Hepatocyte (in vitro differentiated cells): ENCODE results near the gene USP14. TPM values are rescaled to one million over a fixed set of nuclear protein-coding genes. Genes with fewer than 3 reads are reported as not detected.
"Not testable (repeated sequence)": the region's sequence is repeated elsewhere in the genome, so short reads cannot be mapped to it uniquely, and the experiment has no call there.

Experiments used
- DNase-seq: peaks from one replicate; pipeline ENCODE4 v3.0.0-alpha.2; 2016; ENCODE audit warnings: low spot score
- H2AFZ ChIP-seq: fragments of 200-600 bp; sonication (generic); 2 replicates; pipeline ENCODE4 v1.6.0; 2016; ENCODE audit warnings: antibody characterized with exemption, mild to moderate bottlenecking
- H3K27ac ChIP-seq: fragments of 200-600 bp; sonication (generic); 2 replicates; pipeline ENCODE4 v1.5.1; 2016; ENCODE audit warnings: mild to moderate bottlenecking
- H3K27me3 ChIP-seq: fragments of 200-600 bp; sonication (generic); 2 replicates; pipeline ENCODE4 v1.6.1; 2016
- H3K36me3 ChIP-seq: fragments of 200-600 bp; sonication (generic); replicated peaks from 2 replicates; pipeline ENCODE4 v1.5.1; 2016; ENCODE audit warnings: low read depth; ENCODE audit not compliant: insufficient read depth
- H3K4me1 ChIP-seq: fragments of 200-600 bp; sonication (generic); 2 replicates; pipeline ENCODE4 v1.5.1; 2016; ENCODE audit warnings: mild to moderate bottlenecking, moderate library complexity; ENCODE audit not compliant: insufficient read depth
- H3K4me2 ChIP-seq: fragments of 200-600 bp; sonication (generic); 2 replicates; pipeline ENCODE4 v1.6.0; 2016
- H3K4me3 ChIP-seq: fragments of 200-600 bp; sonication (generic); 2 replicates; pipeline ENCODE4 v1.5.1; 2016; ENCODE audit warnings: mild to moderate bottlenecking
- H3K79me2 ChIP-seq: fragments of 200-600 bp; sonication (generic); 2 replicates; pipeline ENCODE4 v1.6.0; 2017; ENCODE audit warnings: mild to moderate bottlenecking
- H3K9me2 ChIP-seq: fragments of 200-600 bp; sonication (generic); replicated peaks from 2 replicates; pipeline ENCODE4 v1.6.0; 2017; ENCODE audit warnings: mild to moderate bottlenecking; ENCODE audit not compliant: insufficient read depth
- H3K9me3 ChIP-seq: fragments of 200-600 bp; sonication (generic); 2 replicates; pipeline ENCODE4 v1.5.1; 2016; ENCODE audit warnings: low read depth, mild to moderate bottlenecking
- H4K20me1 ChIP-seq: fragments of 200-600 bp; sonication (generic); 2 replicates; pipeline ENCODE4 v1.6.0; 2016; ENCODE audit warnings: mild to moderate bottlenecking; ENCODE audit not compliant: insufficient read depth, poor library complexity, severe bottlenecking
- CTCF ChIP-seq: fragments of 200-600 bp; sonication (generic); IDR thresholded peaks from 2 replicates; pipeline ENCODE4 v1.5.1; 2016; ENCODE audit warnings: antibody characterized with exemption, mild to moderate bottlenecking; ENCODE audit not compliant: poor library complexity
- EZH2 ChIP-seq: fragments of 200-600 bp; sonication (generic); IDR thresholded peaks from 2 replicates; pipeline ENCODE4 v1.6.1; 2016; ENCODE audit warnings: antibody characterized with exemption, mild to moderate bottlenecking, borderline replicate concordance
- EZH2phosphoT487 ChIP-seq: fragments of 200-600 bp; sonication (generic); IDR thresholded peaks from one replicate; pipeline ENCODE4 v1.6.1; 2018; ENCODE audit warnings: antibody characterized with exemption, mild to moderate bottlenecking, low read depth, moderate library complexity; ENCODE audit not compliant: unreplicated experiment, severe bottlenecking
- WGBS: methylation state at CpG from one replicate; pipeline ENCODE4 v1.1.6; 2016; ENCODE audit warnings: low lambda C conversion rate; ENCODE audit errors: missing lambda C conversion rate; 5-methylcytosine and 5-hydroxymethylcytosine counted together
- polyA plus RNA-seq: library from polyadenylated mRNA; unstranded; fragments of >200 nt; fragmentation: Nextera tagmentation; extraction: Ambion mirVana; gene quantifications from 2 replicates; pipeline ENCODE4 v1.2.1, GENCODE V29; 2016
- total RNA-seq: library from RNA; depleted of rRNA; stranded (reverse); fragments of >200 nt; gene quantifications from 2 replicates; pipeline ENCODE4 v1.2.3, GENCODE V29; 2014

USP14 gene
- total and polyA plus RNA-seq, 2 experiments from 2014 or later, result 37.5 to 47.5 TPM

- peak overlapping the region; percentile 36 for H2AFZ ChIP-seq
- 46% methylated on average over 42 of the region's 42 CpGs for WGBS
- H3K27me3 ChIP-seq, result no peaks in the 10 kb centered on the region
- peak overlapping the region; percentile 13 for H3K4me3 ChIP-seq
- no peaks in the 10 kb centered on the region for H4K20me1 ChIP-seq
- no peak for TF ChIP-seq CTCF
- no peak for TF ChIP-seq EZH2phosphoT487
- no peak for TF ChIP-seq EZH2
- H3K4me1 ChIP-seq, result no peaks in the 10 kb centered on the region
- DNase-seq, result peak; percentile 85
- H3K27ac ChIP-seq, result peak overlapping the region; percentile 94
- H3K9me3 ChIP-seq, result no peaks in the 10 kb centered on the region
- no peaks in the 10 kb centered on the region for H3K9me2 ChIP-seq
- H3K4me2 ChIP-seq, result peak overlapping the region; percentile 67
- H3K36me3 ChIP-seq, result no peaks in the 10 kb centered on the region
- no peaks in the 10 kb centered on the region for H3K79me2 ChIP-seq
These were observed 46.9 kb upstream of the USP14 start for GRCh38 chr18:111306-112014.

DNA sequence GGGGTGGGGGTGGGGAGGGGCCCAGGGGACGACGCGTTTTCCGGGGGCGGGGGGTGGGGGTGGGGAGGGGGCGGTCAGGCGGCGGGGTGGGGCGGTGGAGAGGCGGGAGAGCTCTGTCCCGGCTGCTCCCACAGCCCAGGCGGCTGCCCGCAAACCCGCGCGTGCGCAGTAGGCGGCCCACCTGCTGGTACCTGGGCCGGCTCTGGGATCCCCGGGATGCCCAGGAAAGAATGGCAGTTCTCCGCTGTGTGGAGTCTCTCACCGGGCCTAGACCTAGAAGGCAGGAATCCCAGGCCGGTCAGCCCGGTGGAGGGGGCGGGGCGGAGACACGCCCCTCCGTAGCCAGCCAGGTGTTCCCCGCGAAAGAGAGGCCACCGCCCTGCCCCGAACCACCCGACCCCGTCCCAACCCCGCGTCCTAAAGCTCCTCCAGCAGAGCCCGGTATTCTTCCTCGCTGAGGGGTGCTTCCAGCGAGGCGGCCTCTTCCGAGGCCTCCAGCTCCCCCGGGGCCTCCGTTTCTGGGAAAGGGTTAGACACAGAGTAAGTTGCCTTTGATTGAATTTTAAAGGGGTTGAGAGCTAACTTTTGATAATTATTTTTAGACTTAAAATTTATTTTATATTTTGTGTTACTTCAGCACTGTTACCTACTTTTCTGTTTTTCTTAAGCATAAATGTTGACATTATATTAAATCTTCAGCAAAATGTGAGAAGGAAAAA, 46.2 kb upstream of the USP14 start:
- H3K79me2 ChIP-seq, H3K4me1 ChIP-seq, DNase-seq, H3K27me3 ChIP-seq, H4K20me1 ChIP-seq, H3K36me3 ChIP-seq, H2AFZ ChIP-seq, H3K4me3 ChIP-seq, H3K9me2 ChIP-seq, H3K9me3 ChIP-seq: not testable (repeated sequence)
- 60% methylated on average over 28 of the region's 43 CpGs for WGBS
- peak overlapping the region; percentile 67 for H3K4me2 ChIP-seq
- H3K27ac ChIP-seq, result peak overlapping the region; percentile 94

GRCh38 chr18:120539-121260, 37.7 kb upstream of the USP14 start:
- H3K4me1 ChIP-seq, H3K36me3 ChIP-seq, H3K27me3 ChIP-seq, H3K4me2 ChIP-seq, H4K20me1 ChIP-seq, H2AFZ ChIP-seq, H3K9me2 ChIP-seq, H3K79me2 ChIP-seq, DNase-seq, H3K4me3 ChIP-seq, H3K27ac ChIP-seq, H3K9me3 ChIP-seq: not testable (repeated sequence)
- WGBS, result 81% methylated on average over 7 of the region's 7 CpGs

- no peaks in the 10 kb centered on the region for H3K27me3 ChIP-seq
- 48% methylated on average over 1 of the region's 1 CpG for WGBS
- no peaks in the 10 kb centered on the region for H3K9me2 ChIP-seq
- TF ChIP-seq EZH2phosphoT487 (no peak), EZH2 (no peak)
- no peak overlapping the region for H3K4me3 ChIP-seq
- H4K20me1 ChIP-seq, result no peaks in the 10 kb centered on the region
- H2AFZ ChIP-seq, result no peak overlapping the region
- no peaks in the 10 kb centered on the region for H3K9me3 ChIP-seq
- H3K4me1 ChIP-seq, result no peaks in the 10 kb centered on the region
- no peaks in the 10 kb centered on the region for H3K79me2 ChIP-seq
- H3K36me3 ChIP-seq, result no peaks in the 10 kb centered on the region
- DNase-seq, result no peak
- no peak overlapping the region for H3K27ac ChIP-seq
- H3K4me2 ChIP-seq, result no peak overlapping the region
These were observed 23.3 kb upstream of the USP14 start for GRCh38 chr18:135045-135444.
